ENCODE data around the gene MACROD2.
A peak's percentile ranks its signal among the peaks of the same experiment; 100 is the strongest.

MACROD2 gene

DNA sequence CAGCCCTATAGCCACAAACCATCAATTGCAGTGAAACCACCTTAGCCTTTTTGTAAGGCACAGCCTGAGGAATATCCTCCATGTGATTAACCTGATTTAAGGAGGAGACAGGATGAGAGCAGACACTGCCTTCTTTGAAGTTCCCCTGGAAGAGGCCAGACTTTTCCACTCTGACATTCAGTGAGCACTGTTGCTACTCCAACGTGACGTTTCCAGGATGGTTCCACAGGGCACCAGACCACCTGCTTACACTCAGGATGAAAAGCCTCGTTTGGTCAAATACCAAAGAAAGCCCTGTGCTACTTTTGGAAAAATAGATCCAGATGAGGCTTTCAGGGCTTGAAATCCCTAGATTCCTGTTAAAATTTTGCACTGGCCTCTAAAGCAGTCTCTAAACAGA lies 1444.2 kb downstream of the MACROD2 start:
- DNase-seq, result no peak

DNA sequence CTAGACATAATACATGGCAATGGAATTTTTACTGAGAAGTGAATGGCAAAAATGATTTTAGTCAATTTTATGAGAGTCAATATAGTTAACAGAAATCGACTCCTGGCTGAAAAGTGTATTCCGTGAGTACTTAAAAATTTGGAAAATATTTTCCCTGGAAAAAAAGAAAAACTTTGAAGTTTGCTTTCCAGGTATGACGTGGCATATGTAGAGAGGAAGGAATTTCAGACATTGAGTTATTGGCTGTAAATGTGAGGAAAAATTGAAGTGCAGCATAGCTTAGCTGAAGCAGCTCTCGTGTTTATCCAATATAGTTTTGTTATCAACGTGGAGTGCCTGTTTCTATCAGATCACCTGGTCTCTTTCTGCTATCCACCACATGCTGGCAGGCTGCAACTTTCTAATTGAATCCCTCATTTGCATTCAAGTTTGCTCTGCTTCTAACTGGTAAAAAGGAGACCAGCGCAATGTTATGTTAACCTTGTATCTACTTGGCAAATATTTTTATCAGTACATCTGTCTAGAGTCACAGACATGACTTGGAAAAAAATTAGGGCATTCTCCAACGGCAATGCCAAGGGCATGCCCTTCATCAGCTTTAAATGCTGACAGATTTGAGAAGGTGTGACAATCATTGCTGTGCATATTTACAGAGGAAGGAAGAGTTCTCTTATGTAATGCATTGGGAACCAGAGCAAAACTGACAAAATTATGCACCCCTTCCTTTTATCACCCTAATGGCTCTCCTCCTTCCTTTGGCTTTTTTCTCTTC lies 1444.9 kb downstream of the MACROD2 start:
- no peak for DNase-seq

DNA sequence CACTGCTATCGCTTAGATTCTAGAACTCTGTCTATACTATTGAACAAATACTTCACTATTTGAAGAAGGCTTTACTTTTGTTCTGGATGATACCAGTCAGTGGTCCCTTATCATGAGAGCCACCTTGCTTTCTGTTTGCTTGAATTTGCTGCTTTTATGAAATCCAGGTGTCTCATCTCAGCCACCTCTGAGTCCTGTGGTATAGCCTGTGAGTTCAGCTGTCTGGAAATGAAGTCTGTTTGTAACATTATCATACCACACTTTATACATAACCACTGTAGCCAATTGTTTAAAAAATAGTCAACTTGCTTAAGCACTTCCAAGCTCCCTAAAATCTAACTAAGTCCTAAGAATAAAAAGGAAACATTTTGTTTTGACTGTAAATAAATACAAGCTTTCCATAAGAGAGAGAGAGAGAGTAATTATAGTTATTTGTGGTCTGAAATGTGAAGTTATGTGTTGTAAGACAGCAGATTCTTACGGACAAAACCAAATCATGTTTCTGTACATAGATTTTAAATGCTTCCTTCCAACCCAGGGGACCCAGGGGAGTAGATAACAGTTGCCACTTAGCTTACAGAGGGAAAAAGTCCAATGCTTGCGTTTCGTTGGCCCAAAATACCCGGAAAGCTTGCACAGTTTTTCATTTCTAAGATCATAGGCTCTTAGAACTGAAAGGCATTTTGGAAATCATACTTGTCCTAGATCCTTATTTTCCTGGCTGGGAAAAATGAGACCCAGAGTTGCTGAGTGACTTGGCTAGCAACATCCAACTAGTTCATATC lies 1449.9 kb downstream of the MACROD2 start:
- no peak for DNase-seq

DNA sequence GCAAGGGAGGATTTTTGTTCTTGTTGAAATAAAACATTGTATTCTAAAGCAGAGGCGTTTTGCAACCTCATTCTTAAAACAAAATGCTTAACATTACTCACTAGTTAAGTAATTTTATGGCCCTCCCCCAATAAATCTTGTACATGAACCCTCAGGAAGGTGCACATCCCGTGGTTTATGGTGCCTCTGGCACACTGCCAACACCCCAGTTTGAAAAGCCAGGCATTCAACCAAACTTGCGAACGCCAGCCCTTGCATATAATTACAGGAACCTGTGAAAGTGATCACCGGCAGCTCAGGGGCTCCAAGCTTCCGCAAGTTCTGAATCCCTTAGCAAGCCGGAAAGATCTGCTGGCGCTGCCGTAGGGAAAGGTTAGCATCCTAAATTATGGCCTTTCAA lies 1451.1 kb downstream of the MACROD2 start:
- peak in 2 of 3 experiments; percentile 9 to 54 for DNase-seq

DNA sequence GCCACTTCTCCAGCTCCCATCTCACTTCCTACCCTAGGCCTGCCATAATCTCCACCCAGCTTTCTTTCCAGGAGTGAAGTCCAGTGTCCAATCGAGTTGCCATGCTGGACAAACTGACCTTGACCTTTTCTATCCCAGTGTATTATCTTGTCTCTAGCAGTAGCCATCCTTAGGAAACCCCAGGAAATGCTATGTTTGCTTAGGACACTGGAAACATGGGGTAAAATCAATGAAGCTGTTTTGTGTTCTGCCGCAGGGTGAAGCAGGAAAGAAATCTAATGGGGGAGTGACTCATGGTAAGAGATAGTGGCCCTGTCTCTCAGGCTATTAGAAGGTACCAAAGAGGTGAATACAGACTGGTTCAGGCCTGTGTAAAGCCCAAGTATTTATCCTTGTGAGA lies 1452.2 kb downstream of the MACROD2 start:
- no peak for DNase-seq

DNA sequence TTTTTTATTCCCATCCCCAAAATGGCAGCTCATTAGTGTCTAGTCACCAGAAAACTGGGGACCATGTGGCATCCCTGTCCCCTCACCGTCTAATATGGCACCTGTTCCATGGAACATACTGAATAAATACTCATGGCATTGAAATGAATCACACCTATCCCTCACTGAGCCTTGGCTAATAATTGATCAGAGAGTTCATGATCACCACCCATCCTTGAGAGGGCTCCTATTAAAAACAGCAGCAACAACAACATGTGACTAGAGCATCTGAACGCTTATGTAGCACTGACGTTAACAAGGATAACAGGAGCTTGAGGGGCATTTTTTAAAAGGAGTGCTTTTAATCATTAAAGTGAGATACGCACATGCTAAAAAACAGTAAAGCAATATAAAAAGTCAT lies 1453.7 kb downstream of the MACROD2 start:
- DNase-seq, result no peak

DNA sequence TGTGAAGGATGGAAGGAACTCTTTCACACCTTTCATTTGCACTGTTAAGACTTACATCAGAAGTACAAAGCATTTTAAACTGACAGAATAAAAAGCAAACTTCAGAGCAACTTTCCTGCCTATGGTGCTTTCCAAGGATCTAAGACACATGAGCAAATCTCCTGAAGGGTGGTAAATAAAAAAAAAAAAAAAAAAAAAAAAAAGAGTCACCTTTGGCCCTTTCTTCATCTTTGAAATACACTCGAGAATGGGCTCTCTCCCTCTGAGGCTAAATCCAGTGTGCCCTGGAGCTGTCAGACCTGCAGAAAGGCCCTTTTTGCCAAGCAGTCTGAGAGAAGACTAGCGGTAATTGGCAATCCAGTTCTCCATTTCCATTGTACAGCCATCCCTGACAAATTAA lies 1455.9 kb downstream of the MACROD2 start:
- no peak for DNase-seq

DNA sequence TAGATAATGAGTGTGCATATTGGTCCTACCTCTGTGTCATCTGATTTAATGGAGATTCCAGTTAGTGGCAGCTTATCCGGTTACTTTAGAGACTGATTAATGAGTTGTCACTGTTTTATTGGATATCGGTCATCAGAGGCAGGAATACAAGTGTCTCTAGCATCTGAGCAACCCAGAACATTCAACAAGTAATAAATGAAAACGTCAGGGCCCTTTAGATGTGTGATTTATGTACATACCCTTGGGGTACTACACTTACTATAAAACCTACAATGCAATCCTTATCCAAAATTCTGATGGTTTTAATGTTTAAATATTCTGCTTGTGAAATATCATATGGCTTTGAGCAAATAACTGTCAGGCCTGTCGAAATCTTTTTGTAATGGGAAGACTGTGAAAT lies 1460.0 kb downstream of the MACROD2 start:
- DNase-seq, result peak in 1 of 3 experiments; percentile 53

DNA sequence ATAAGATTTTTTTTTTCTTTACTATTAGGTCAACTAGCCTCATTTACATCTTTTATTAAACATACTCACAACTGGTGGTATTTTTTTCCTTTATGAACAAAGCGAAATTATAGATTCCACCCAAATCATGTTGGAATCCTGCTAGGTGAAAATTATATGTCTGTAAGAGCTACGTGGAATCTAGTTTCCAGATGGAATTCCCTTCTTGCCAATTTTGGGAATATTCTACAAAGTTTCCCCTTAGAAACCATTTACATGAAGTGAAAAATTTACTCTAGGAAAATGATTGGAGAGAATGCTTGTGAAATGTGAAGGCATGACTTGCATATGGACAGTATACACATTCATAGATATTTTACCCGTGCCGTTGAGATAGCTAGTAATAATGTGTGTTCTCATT lies 1466.6 kb downstream of the MACROD2 start:
- DNase-seq, result no peak

DNA sequence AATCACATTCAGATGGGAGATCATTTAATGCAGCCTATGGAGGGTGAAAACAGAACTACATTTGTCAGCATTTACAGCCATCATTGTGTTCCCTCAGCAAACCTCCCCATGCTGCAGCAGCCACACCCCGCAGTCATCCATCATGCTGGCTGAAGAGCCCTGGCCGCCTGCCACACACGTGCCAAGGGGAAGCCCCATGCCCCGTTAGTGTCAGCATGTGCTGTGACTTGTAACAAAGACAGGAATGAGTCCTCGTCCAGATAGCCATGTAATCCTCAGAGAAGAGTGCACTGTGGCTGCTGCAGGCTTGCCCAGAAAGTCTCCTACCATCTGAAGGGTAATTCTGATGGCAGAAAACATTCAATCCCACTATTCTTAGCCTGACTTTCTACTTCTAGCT lies 1480.2 kb downstream of the MACROD2 start:
- DNase-seq, result peak; percentile 69 to 94 (median 84)

DNA sequence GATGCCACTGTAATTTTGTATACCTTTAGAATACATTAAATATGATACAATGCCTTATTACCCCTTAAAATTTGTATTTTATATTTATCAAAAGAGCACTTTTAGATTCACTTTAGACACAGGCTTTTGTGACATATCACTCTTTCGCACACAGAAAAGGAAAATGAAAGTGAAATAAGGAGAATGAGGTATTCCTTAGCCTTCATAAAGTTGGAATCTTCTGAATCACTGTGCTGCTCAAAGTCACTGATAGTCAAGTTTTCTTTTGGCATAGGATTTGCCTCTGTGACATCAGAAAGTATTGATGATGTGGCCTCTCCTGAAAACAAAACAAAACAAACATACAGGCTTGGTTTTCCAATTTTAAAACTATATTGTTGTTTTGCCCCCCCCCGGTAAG lies 1480.9 kb downstream of the MACROD2 start:
- no peak for DNase-seq

DNA sequence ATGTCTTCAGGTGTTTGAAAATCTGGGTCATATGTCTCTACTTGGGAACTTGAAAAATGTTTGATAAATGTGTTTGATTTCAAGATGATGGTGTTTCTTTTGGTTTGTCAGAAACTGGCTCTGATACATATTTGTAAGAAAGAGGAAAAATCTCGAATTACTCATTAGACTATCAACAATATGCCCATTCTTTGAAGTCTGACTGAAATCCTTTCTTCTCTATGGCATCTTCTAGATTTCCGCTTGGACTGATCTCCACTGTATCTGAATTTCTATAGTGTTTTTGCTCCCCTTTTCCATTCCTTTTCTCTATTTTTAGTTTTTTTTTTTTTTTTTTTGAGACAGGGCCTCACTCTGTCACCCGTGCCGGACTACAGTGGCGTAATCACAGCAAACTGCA lies 1481.5 kb downstream of the MACROD2 start:
- no peak for DNase-seq

DNA sequence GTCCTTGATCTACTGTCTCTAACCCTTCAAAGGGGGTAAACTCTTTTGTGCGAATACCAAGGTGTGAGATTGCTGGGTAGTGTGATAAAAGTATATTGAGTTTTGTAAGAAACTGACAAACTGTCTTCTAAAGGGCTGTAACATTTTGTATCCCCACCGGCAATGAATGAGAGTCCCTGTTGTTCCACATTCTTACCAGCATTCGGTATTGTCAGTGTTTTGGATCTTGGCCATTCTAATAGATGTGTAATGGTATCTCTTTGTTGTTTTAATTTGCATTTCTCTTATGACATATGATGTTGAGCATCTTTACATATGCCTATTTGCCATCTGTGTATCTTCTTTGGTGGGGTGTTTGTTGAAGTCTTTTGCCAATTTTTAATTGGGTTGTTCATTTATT lies 1487.2 kb downstream of the MACROD2 start:
- no peak for DNase-seq

DNA sequence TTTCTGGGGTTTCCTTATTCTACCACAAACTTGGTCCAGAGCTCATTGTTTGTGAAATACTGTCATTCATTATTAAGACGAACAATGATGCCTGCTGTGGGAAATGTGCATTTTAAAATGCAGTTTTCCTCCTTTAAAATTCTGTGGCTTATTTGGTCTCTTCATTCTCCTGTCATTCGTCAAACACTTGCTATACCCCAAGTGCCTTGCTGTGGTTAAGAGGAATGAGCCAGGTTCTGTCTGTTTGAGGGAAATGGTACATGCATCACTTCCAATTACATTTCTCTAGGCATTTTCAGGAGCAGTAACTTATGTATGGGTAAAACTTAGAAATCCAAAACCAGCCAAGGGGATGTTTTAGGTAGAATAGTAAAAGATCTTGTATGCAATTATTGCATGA lies 1490.2 kb downstream of the MACROD2 start:
- DNase-seq, result no peak

DNA sequence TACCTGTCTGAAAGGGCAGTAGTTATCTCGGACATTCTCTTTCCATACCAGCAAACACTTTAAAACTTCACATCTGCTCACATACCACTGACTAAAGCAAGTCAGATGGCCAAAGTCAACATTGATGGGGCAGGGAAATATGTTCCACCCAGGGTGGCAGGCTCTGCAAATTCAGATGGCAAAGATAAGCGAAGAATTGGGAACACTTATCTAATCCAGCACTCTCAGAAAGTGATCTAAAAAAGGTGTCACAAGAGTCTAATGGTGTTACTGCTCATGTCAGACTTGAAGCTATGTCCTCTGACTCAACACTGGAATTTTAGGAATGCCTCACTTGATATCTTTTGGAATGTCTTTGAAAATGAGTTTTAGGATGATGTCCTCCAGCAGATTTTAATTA lies 1491.7 kb downstream of the MACROD2 start:
- DNase-seq, result no peak

DNA sequence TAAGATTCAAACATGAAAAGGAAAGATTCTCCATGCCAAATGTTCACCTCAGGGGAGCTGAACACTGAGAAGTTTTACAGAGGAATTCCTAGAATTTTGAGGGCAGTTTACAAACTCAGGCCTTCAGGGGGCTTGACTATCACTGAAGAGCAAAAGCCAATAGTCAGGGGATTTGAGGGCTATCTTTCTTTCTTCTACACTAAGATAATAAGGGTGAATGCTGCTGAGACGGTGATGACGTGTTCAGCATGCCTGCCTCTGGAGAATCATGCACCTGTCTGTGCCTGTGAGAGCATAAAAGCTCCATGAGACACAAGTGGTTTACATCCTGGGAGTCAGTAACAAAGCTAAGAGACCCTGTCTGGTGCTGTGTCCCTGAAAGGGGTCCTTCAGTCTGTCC lies 1492.4 kb downstream of the MACROD2 start:
- DNase-seq, result no peak

DNA sequence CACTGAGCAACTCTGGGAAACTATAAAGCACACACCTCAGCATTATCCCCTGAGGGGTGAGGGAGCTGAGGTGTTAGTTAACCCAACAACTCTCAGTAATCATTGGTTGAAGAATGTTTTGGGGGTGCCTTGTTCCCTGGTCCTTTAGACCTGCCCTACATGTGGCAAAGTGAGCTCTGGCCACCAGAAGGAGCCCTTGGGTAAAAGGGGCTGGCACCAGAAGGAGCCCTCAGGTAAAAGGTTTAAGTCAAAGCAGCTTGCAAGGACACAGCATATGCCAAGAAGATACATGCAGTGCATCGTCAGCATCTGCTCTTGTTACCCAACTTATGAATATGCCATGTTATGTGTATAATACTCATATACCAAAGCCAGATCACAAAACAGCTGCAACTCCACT lies 1496.3 kb downstream of the MACROD2 start:
- peak in 1 of 3 experiments; percentile 7 for DNase-seq

DNA sequence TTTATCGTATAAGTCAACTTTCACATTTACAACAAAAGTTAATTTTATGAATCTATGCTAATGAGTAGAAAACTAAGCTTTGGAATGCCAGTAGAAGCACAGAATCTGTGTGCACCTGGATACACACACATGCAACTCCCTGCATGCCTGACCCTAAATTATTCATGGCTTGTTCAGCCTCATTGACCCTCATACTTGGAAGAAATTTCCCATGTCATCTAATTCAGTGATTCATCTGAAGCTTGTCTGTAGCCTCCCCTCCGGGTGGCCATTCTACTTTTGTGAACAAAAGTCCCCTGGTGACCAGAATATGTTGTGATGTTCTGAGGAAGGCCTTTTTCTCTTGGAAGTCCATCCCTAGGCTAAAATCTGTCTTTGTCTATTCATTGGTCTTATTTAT lies 1499.5 kb downstream of the MACROD2 start:
- no peak for DNase-seq

DNA sequence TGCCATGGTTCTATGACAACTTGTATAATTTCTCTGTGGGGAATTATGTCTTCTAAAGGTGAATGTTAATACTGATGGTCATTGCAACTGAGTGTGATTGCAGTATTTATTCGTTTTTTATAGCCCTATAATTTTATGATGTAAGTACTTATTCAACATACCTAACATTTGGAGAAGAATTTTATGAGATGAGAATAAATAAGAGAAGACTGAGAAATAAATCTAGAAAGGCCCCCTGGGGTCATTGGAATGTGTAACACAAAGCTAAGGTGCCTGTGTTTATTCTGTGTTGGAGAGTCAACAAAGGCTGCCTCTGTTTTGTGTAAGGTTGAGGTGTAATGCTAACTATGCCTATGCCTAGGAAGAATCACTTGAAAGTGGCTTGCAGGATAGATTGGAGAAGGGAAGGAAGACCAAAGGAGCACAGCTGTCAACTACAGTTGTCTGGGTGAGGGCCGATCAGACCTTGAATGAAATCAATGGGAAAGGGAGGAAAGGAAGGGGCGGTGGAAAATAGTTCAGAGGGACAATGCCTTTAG lies 1501.3 kb downstream of the MACROD2 start:
- DNase-seq, result peak in 1 of 3 experiments; percentile 46

DNA sequence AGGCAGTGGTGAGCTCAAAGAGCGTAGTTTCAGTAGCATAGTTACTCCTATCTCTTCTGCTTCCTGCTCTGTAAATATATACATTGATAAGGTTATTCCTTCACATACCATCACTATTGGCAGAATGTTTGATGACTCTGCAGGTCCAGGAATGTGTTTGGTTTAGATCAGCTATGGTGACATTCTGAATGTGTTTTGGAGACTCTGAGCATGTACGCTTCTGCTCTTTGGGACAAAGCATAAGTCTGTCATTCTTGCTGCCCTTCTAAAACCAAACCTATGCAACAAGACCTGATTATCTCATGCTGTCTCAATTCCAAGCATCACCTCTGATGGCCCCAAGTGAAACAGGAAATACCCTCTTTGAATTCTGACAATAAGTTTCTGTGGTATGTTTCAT lies 1503.6 kb downstream of the MACROD2 start:
- no peak for DNase-seq

DNA sequence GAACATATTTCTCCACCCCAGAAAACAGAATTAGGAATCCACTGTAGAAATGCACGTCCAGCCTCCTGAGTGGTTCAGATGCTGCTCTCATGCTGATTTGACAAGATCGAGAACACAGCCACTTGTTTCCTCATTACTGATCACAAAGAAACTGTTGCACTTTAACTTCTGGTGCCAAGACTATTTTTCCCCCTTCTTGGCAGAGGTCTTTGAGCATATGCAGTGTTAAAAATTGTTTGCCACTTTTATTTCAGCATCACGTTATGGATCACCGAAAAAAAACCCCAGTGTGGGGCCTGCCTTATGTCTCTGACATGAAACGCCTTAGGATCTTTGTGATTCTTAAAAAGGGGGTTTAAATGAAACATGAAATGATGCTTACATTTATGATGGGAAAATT lies 1511.0 kb downstream of the MACROD2 start:
- DNase-seq, result no peak

DNA sequence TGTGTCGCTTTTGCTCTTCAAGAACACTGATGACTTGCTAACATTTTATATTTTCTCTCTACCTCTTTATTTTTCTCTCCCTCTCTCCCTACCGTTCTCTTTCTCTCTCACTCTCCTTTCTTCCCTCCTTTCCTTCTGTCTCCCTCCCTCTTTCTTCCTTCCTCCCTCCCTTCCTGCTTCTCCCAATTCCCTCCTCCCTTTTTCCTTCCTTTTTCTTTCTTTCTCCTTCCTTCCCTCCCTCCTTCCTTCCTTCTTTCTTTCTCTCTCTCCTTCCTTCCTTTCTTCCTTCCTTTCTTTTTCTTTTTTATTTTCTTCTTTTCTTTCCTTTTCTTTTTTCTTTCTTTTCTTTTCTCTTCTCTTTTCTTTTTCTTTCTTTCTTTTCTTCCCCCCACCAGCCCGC lies 1511.8 kb downstream of the MACROD2 start:
- DNase-seq, result no peak

DNA sequence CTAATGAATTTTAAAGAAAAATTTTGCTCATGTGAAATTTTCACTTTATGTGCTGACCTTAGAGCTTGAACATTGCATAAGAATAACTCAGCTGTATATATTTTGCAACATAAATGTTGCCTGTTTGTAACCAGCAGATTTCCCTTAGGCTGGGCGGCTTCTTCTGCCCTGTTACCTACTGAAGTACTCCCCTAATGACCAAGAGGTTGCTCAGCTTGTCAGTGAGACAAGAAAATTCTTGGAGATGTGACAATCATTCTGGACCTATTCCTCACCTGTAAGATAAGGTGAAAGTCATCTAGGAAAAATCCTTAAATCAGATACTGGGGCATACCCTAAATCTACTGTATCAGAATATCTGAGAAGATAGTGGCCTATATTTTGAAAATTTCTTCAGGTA lies 1516.2 kb downstream of the MACROD2 start:
- DNase-seq, result no peak

DNA sequence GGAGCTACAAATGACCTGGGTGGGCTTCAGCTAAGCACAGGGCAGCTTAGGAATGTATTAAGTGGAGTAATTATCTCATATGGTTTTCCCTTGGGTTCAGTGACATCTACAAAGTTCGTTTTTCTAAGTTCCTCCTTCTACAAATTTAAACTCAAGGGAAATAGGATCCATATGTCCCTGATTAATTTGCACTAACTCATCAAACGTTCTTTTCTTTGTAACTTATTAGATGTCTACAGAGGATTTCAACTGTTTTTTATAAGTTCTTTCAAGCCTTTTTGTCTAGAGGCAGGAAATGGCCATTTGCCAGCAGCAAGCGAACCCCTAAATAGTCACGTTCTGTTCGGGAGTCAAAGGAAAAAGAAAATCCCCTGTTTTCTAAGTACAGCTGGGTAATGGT lies 1517.6 kb downstream of the MACROD2 start:
- DNase-seq, result no peak
